ENCODE measurements around the gene PHYKPL.

- TF ChIP-seq CTCF (IDR thresholded peaks at IDR 0.05) (no peak), POLR2A (IDR thresholded peaks at IDR 0.05) (peak in 1 of 2 donors; percentile 62)
Measured at GRCh38 chr5:178230879-178231538, 1.6 kb downstream of the PHYKPL start.

Measured in adrenal gland (tissue), 5 donors.